ENCODE measurements around the gene OR10D3.

DNA sequence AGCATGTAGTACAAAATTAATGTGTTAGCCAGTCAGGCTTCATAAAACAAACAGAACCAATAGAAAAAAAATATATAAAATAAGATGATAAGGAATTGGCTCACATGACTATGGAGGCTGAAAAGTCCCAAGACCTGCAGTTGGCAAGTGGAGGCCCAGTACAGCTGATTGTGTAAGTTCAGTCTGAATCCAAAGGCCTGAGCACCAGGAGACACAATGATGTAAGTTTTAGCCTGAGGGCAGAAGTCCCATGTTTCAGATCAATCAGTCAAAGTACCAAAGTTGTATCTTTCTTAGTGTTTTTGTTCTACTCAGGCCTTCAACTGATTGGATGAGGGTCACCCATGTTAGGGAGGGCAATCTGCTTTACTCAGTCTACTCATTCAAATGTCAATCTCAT lies 14.3 kb upstream of the OR10D3 start:
- TF ChIP-seq, protein P1, sequence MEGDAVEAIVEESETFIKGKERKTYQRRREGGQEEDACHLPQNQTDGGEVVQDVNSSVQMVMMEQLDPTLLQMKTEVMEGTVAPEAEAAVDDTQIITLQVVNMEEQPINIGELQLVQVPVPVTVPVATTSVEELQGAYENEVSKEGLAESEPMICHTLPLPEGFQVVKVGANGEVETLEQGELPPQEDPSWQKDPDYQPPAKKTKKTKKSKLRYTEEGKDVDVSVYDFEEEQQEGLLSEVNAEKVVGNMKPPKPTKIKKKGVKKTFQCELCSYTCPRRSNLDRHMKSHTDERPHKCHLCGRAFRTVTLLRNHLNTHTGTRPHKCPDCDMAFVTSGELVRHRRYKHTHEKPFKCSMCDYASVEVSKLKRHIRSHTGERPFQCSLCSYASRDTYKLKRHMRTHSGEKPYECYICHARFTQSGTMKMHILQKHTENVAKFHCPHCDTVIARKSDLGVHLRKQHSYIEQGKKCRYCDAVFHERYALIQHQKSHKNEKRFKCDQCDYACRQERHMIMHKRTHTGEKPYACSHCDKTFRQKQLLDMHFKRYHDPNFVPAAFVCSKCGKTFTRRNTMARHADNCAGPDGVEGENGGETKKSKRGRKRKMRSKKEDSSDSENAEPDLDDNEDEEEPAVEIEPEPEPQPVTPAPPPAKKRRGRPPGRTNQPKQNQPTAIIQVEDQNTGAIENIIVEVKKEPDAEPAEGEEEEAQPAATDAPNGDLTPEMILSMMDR (optimal IDR thresholded peaks at IDR 0.05 in 1 of 3, IDR thresholded peaks at IDR 0.05 in 1 of 3, conservative IDR thresholded peaks at IDR 0.05 in 1 of 3; ENCODE audit: extremely low read depth in 1 of 3, insufficient read depth in 2 of 3, low read length in 3 of 3): no peak
- no peak for TF ChIP-seq EZH2 (IDR thresholded peaks at IDR 0.05; ENCODE audit: low read length)

Measured in keratinocyte (primary cell).